ENCODE measurements around the gene SMAD3. TPM values are rescaled to one million over a fixed set of nuclear protein-coding genes. Genes with fewer than 3 reads are reported as not detected.
A peak's percentile ranks its signal among the peaks of the same experiment; 100 is the strongest.

The SMAD3 gene
- total RNA-seq, 2 donors from 2014 or later, result 24.0 to 37.5 TPM

GRCh38 chr15:67032608-67033007 lies 32.8 kb upstream of the SMAD3 start:
- intact Hi-C loops (cut with DNase I), result no loop called here
- ATAC-seq, result peak in 1 of 2 donors; percentile 29
- DNase-seq, result peak; percentile 37

- no peak for DNase-seq
- intact Hi-C loops (cut with DNase I), result no loop called here
- ATAC-seq, result peak in 1 of 2 donors; percentile 7
These were observed 32.4 kb upstream of the SMAD3 start for GRCh38 chr15:67033012-67033411.

- intact Hi-C loops (cut with DNase I), result no loop called here
- ATAC-seq, result peak; percentile 60 to 70
- peak; percentile 49 for DNase-seq
These were observed 31.8 kb upstream of the SMAD3 start for GRCh38 chr15:67033571-67034044.

- intact Hi-C loops (cut with DNase I), result no loop called here
- ATAC-seq, result no peak
These were observed 29.5 kb upstream of the SMAD3 start for GRCh38 chr15:67035886-67036285.

GRCh38 chr15:67036775-67037555 lies 28.4 kb upstream of the SMAD3 start:
- ATAC-seq, result no peak
- intact Hi-C loops (cut with DNase I), result no loop called here
- DNase-seq, result no peak

More at GRCh38 chr15:67035886-67036285, 29.5 kb upstream of the SMAD3 start:
- no peak for DNase-seq

- no peak for ATAC-seq
These were observed 27.7 kb upstream of the SMAD3 start for GRCh38 chr15:67037694-67038093.

GRCh38 chr15:67038736-67039135 lies 26.7 kb upstream of the SMAD3 start:
- DNase-seq, result no peak
- intact Hi-C loops (cut with DNase I), result no loop called here
- no peak for ATAC-seq

More at GRCh38 chr15:67037694-67038093, 27.7 kb upstream of the SMAD3 start:
- intact Hi-C loops (cut with DNase I), result no loop called here
- DNase-seq, result no peak

- ATAC-seq (no peak), DNase-seq (no peak)
- intact Hi-C loops (cut with DNase I), result no loop called here
These were observed 25.9 kb upstream of the SMAD3 start for GRCh38 chr15:67039384-67040075.

GRCh38 chr15:67040277-67040676 lies 25.1 kb upstream of the SMAD3 start:
- intact Hi-C loops (cut with DNase I), result no loop called here
- ATAC-seq (no peak), DNase-seq (no peak)

- intact Hi-C loops (cut with DNase I), result no loop called here
- ATAC-seq (no peak), DNase-seq (no peak)
These were observed 22.8 kb upstream of the SMAD3 start for GRCh38 chr15:67042551-67043142.

- intact Hi-C loops (cut with DNase I), result no loop called here
- peak; percentile 18 to 58 for ATAC-seq
- no peak for DNase-seq
These were observed 21.2 kb upstream of the SMAD3 start for GRCh38 chr15:67043939-67044771.

- DNase-seq, result no peak
- ATAC-seq, result no peak
- intact Hi-C loops (cut with DNase I), result no loop called here
These were observed 18.2 kb upstream of the SMAD3 start for GRCh38 chr15:67047149-67047661.

- intact Hi-C loops (cut with DNase I), result no loop called here
- DNase-seq, result peak; percentile 55
- peak; percentile 71 to 90 for ATAC-seq
These were observed 16.8 kb upstream of the SMAD3 start for GRCh38 chr15:67048281-67049279.

- intact Hi-C loops (cut with DNase I), result no loop called here
- ATAC-seq, result peak in 1 of 2 donors; percentile 75
- no peak for DNase-seq
These were observed 15.9 kb upstream of the SMAD3 start for GRCh38 chr15:67049351-67050044.

- intact Hi-C loops (cut with DNase I), result no loop called here
- no peak for DNase-seq
These were observed 15.3 kb upstream of the SMAD3 start for GRCh38 chr15:67050062-67050461.

GRCh38 chr15:67050522-67051087 lies 14.8 kb upstream of the SMAD3 start:
- no peak for ATAC-seq
- intact Hi-C loops (cut with DNase I), result no loop called here
- no peak for DNase-seq

More at GRCh38 chr15:67050062-67050461, 15.3 kb upstream of the SMAD3 start:
- ATAC-seq, result peak; percentile 45 to 50
